Measurements from ENCODE around the gene SIAH2. TPM values are rescaled to one million over a fixed set of nuclear protein-coding genes. Genes with fewer than 3 reads are reported as not detected.
"Not testable (repeated sequence)": the region's sequence is repeated elsewhere in the genome, so short reads cannot be mapped to it uniquely, and the experiment has no call there.

Gene SIAH2
- polyA plus RNA-seq (ENCODE audit: low read depth in 6 of 6): 100 to 1,000 TPM in 2 of 6 donors, 10 to 100 TPM in 4; 49.7 to 121 (median 78.9) TPM

DNA sequence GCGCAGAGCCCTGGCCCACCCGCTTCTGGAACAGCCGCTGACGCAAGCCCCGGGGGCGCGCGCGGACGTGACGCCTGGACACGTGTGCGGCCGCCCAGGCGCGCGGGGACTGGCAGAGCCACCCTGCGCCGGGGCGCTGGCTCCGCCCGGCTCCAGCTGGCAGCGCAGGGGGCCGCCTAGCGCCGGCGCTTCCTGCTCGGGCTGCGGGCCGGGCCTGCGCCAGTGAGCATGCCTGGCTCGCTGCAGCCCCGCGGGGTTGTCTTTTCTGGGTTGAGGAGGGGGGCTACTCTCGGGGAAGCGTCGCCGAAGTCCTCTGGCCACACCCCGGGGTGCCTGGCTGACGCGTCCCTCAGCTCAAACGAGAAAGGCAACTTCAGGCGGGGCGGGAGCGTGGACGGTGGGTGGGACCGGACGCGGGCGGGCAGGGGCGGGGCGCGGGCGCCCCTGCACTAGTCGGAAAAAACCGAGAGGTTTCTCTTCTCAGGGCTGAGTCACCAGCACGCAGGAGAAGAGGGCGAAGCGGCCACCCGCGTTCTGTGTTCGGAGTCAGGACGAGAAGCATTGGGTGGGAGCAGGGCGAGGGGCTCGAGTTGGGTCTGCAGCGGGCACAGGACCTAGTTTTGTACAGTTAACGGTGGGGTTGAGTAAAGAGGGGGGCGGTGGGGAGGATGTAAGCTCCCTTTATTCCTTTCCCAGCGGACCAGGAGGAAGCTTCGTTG lies at the start of gene SIAH2:
TSS of gene SIAH2 (minus strand) at position 48 of the 719 bp plus-strand sequence. CDS start 320 bp downstream, outside the sequence.
- Mint-ChIP-seq H3K9me3 (peaks cover 0 to 2% (median 0%) of the 10 kb centered on the region in 7 donors), H3K27me3 (no peaks in the 10 kb centered on the region), H3K27ac (peak within 1 kb of the TSS; percentile 98 to 100 (median 99)), H3K4me3 (peak within 1 kb of the TSS; percentile 95 to 99 (median 98)), H3K4me1 (peaks cover 34 to 60% (median 42%) of the 10 kb centered on the region in 3 donors), H3K36me3 (peaks cover 0 to 2% of the 10 kb centered on the region in 2 donors)
- DNase-seq (peak; percentile 95), ATAC-seq (ENCODE audit: low read depth in 2 of 2) (peak; percentile 80 to 81)

DNA sequence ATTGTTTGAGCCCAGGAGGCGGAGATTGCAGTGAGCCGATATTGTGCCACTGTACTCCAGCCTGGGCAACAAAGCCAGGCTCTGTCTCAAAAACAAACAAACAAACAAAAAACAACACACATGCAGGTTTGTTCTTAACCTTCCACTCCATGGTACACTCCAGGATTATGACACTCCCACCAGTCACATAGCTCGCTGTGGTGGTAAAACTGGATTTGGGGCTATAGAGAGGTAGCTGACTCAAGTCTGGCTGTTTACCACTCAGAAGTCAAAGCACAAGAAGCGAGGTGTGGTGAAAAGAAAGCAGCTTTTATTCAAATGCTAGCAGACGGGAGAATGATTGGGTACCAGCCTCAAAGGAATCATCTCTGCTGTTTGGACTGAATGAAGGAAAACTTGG lies 49.0 kb upstream of the SIAH2 start:
- H3K36me3 Mint-ChIP-seq: no peaks in the 10 kb centered on the region
- no peak for ATAC-seq (ENCODE audit: low read depth in 2 of 2)
- DNase-seq: no peak
- H3K4me1 Mint-ChIP-seq: no peaks in the 10 kb centered on the region
- H3K27ac Mint-ChIP-seq: no peak overlapping the region
- peaks cover 0 to 3% (median 0%) of the 10 kb centered on the region in 7 donors for H3K9me3 Mint-ChIP-seq
- H3K27me3 Mint-ChIP-seq: peaks cover 5 to 19% (median 17%) of the 10 kb centered on the region in 3 donors
- H3K4me3 Mint-ChIP-seq: no peak overlapping the region

- H3K27me3 Mint-ChIP-seq: peaks cover 5 to 19% (median 17%) of the 10 kb centered on the region in 3 donors
- H3K4me1 Mint-ChIP-seq: no peaks in the 10 kb centered on the region
- no peak overlapping the region for H3K27ac Mint-ChIP-seq
- DNase-seq: no peak
- no peaks in the 10 kb centered on the region for H3K9me3 Mint-ChIP-seq
- H3K36me3 Mint-ChIP-seq: no peaks in the 10 kb centered on the region
- ATAC-seq (ENCODE audit: low read depth in 2 of 2): no peak
- no peak overlapping the region for H3K4me3 Mint-ChIP-seq
These were observed 47.7 kb upstream of the SIAH2 start for GRCh38 chr3:150810641-150811040.

DNA sequence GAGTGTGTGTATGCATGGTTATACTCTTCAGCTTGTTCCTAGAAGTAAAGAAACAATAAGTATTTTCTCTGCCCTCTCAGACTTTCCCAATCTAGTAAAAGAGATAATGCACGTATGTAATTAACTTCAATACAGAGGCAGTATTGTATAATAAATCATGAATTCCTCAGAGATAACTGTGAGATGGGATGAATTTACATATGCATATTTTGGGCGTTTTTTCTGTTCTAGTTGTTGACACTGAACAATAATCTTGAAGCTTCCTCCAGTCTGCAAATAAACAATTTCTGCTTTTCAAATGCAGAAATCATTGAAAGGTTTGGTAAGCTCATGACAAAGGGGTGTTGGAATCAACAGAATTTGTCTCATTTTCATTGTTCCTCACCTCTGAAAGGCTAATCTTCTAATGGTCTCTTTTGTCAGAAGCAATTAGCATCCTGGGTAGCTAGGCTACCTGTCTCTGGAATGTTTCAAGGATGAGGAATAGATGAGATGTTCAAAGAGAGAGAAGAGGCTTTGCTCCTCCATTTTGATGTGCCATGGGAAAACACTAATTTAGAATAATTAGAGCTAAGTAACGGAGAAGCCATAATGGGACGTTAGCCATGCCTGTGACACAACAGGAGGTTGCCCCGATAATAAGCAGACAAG lies 43.3 kb upstream of the SIAH2 start:
- Mint-ChIP-seq H3K4me3 (no peak overlapping the region), H3K27ac (no peak overlapping the region), H3K36me3 (no peaks in the 10 kb centered on the region), H3K9me3 (no peaks in the 10 kb centered on the region), H3K4me1 (no peaks in the 10 kb centered on the region), H3K27me3 (peaks cover 6 to 8% (median 6%) of the 10 kb centered on the region in 3 donors)
- DNase-seq (no peak), ATAC-seq (ENCODE audit: low read depth in 2 of 2) (no peak)

DNA sequence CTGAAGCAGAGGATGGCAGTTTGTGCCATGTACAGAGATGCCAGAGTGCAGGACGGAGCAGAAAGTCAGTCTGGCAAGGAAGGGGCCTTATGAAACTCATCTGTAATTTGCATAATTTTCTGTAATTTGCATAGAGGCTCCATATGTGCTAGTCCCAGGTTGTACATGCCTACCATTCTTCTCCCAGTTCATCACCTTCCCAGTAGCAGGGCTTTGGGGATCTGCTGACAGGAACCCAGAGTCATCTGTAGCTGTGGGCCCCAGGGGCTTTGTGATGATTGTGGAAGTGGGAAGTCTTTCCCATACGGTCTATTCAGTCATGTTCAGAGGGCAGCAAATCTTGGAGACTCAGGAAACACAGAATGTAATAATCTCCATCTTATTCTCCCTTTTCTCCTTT lies 42.4 kb upstream of the SIAH2 start:
- Mint-ChIP-seq H3K27ac (no peak overlapping the region), H3K27me3 (peaks cover 2 to 10% (median 10%) of the 10 kb centered on the region in 3 donors), H3K4me1 (no peaks in the 10 kb centered on the region), H3K9me3 (no peaks in the 10 kb centered on the region), H3K36me3 (no peaks in the 10 kb centered on the region), H3K4me3 (no peak overlapping the region)
- ATAC-seq (ENCODE audit: low read depth in 2 of 2) (no peak), DNase-seq (no peak)

DNA sequence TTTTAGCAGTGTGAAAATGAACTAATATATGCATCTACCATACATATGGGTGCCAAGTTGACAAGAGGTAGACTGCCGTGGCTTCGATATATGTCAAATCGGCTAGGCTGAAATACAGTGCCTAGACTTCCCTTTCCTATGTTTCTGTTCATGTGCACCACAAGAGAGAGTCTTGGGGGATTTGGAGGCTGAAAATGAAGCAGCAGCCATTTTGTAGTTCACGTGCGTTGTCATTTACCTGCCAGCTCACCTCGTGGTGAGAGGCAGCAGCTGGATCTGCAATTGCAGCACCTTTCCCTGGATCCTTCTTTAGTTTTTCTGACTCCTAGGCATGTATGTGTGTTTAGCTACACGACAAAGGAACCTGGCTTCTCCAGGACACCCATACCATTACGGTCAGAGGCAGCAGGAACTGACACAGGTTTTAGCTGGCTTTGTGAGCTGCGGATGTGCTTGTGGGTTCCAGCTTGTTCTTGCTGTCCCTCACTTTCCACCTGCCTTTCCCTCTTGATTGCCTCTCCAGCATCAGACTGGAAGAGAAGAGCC lies 40.5 kb upstream of the SIAH2 start:
- Mint-ChIP-seq H3K36me3 (no peaks in the 10 kb centered on the region), H3K4me1 (peaks cover 0 to 4% (median under 1%) of the 10 kb centered on the region in 3 donors), H3K27me3 (peaks cover 0 to 10% (median 7%) of the 10 kb centered on the region in 3 donors), H3K4me3 (no peak overlapping the region), H3K9me3 (no peaks in the 10 kb centered on the region), H3K27ac (no peak overlapping the region)
- no peak for ATAC-seq (ENCODE audit: low read depth in 2 of 2)
- DNase-seq: no peak

DNA sequence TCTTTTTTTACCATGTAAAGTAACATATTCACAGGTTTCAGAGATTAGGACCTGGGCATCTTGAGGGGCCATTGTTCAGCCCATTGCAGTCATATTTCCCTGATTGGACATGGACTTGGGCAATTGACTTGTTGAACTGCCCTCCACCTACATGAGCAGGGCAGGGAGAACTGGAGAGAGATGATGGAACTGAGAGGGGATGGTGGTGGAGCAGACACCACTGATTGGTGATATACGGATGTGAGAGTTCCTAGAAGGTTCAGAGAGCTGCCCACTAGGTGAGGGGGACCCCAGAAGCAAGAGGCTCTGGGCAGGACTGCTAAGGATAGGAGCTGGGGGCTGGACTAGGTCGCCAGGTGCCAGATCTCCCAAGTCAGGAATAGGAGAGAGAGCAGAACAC lies 37.8 kb upstream of the SIAH2 start:
- Mint-ChIP-seq H3K4me3 (no peak overlapping the region), H3K27me3 (peaks cover 0 to 10% (median 7%) of the 10 kb centered on the region in 3 donors), H3K27ac (no peak overlapping the region), H3K9me3 (peaks cover 0 to 6% (median 0%) of the 10 kb centered on the region in 7 donors), H3K36me3 (no peaks in the 10 kb centered on the region), H3K4me1 (peaks cover 8 to 9% (median 9%) of the 10 kb centered on the region in 3 donors)
- ATAC-seq (ENCODE audit: low read depth in 2 of 2) (no peak), DNase-seq (no peak)

GRCh38 chr3:150798122-150798618 lies 35.2 kb upstream of the SIAH2 start:
- Mint-ChIP-seq H3K4me1 (peaks cover 8 to 9% (median 9%) of the 10 kb centered on the region in 3 donors), H3K4me3 (no peak overlapping the region), H3K9me3 (peaks cover 0 to 6% (median 0%) of the 10 kb centered on the region in 7 donors), H3K36me3 (no peaks in the 10 kb centered on the region), H3K27ac (peak overlapping the region in 1 of 6 donors; percentile 26), H3K27me3 (peaks cover 0 to 9% (median 7%) of the 10 kb centered on the region in 3 donors)
- ATAC-seq (ENCODE audit: low read depth in 2 of 2) (no peak), DNase-seq (no peak)

DNA sequence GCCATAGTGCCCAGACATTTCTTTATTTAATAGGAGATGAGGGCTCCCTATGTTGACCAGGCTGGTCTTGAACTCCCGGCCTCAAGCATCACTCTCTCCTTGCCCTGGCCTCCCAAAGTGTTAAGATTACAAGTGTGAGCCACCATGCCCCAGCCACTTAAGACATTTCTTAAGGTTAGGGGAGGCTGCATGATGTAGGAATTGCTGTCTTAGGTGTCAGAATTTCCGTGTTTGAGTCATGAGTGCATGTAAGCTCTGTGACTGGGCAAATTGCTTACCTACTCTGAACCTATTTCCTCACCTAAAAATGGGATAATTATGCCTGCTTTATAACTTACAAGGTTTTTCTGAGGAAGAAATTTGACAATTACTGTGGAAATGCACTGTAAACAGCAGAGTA lies 34.2 kb upstream of the SIAH2 start:
- no peaks in the 10 kb centered on the region for H3K36me3 Mint-ChIP-seq
- peaks cover 8 to 9% (median 9%) of the 10 kb centered on the region in 3 donors for H3K4me1 Mint-ChIP-seq
- peaks cover 0 to 9% (median 7%) of the 10 kb centered on the region in 3 donors for H3K27me3 Mint-ChIP-seq
- H3K9me3 Mint-ChIP-seq: peaks cover 0 to 6% (median 0%) of the 10 kb centered on the region in 7 donors
- no peak overlapping the region for H3K4me3 Mint-ChIP-seq
- DNase-seq (no peak), ATAC-seq (ENCODE audit: low read depth in 2 of 2) (no peak)
- H3K27ac Mint-ChIP-seq: peak overlapping the region in 3 of 6 donors; percentile 17 to 31 (median 21)

- not testable (repeated sequence) for H3K4me3 Mint-ChIP-seq; H3K27me3 Mint-ChIP-seq; ATAC-seq (ENCODE audit: low read depth in 2 of 2); DNase-seq; H3K36me3 Mint-ChIP-seq; H3K9me3 Mint-ChIP-seq; H3K4me1 Mint-ChIP-seq
- H3K27ac Mint-ChIP-seq: peak overlapping the region in 4 of 6 donors; percentile 21 to 34 (median 26)
These were observed 33.6 kb upstream of the SIAH2 start for GRCh38 chr3:150796527-150796926.

DNA sequence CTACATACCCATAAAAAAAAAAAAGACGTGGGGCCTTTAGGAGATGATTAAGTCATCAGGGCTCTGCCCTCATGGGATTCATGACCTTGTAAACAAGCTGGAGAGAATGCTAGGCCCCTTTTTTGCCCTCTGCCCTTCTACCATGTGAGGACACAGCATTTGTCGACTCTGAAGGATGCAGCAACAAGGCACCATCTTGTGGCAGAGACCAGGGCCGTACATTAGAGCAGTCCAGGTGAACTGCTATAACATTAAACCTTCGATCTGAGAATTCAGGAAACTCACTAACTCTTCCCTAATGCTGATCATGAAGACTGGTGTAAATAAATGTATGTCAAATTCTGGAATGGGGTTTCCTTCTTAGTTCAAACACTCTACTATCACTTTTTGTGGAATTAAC lies 30.7 kb upstream of the SIAH2 start:
- ATAC-seq (ENCODE audit: low read depth in 2 of 2) (no peak), DNase-seq (no peak)
- no peak overlapping the region for H3K27ac Mint-ChIP-seq
- H3K4me3 Mint-ChIP-seq: no peak overlapping the region
- H3K9me3 Mint-ChIP-seq: peaks cover 0 to 6% (median 0%) of the 10 kb centered on the region in 7 donors
- no peaks in the 10 kb centered on the region for H3K36me3 Mint-ChIP-seq
- peaks cover 5 to 9% (median 8%) of the 10 kb centered on the region in 3 donors for H3K4me1 Mint-ChIP-seq
- peaks cover 0 to 5% (median 0%) of the 10 kb centered on the region in 3 donors for H3K27me3 Mint-ChIP-seq

GRCh38 chr3:150790629-150791028 lies 27.7 kb upstream of the SIAH2 start:
- DNase-seq (no peak), ATAC-seq (ENCODE audit: low read depth in 2 of 2) (no peak)
- peaks cover 0 to 10% (median 7%) of the 10 kb centered on the region in 3 donors for H3K27me3 Mint-ChIP-seq
- H3K9me3 Mint-ChIP-seq: no peaks in the 10 kb centered on the region
- peaks cover 4 to 9% (median 6%) of the 10 kb centered on the region in 3 donors for H3K4me1 Mint-ChIP-seq
- no peaks in the 10 kb centered on the region for H3K36me3 Mint-ChIP-seq
- H3K4me3 Mint-ChIP-seq: no peak overlapping the region
- H3K27ac Mint-ChIP-seq: no peak overlapping the region

DNA sequence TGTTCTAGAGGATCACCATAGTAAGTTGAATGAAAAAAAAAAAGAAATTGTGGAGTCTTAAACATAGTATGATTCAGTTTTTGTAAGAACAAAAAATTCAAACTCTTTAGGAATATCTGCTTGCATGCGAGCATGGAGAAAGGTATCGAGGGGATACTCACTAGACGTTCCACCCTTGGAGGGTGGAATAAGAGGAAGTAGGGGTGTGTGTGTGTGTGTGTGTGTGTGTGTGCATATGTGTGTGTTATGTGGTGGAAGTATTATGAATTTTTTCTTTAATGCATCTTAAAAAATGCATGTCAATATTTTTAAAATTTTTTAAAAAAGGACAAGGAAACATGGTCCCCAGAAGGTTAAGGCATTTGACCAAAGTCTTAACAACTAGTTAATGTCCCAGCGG lies 26.5 kb upstream of the SIAH2 start:
- peaks cover 0 to 10% (median 7%) of the 10 kb centered on the region in 3 donors for H3K27me3 Mint-ChIP-seq
- no peaks in the 10 kb centered on the region for H3K9me3 Mint-ChIP-seq
- peaks cover 4 to 9% (median 6%) of the 10 kb centered on the region in 3 donors for H3K4me1 Mint-ChIP-seq
- H3K4me3 Mint-ChIP-seq: no peak overlapping the region
- H3K27ac Mint-ChIP-seq: peak overlapping the region in 1 of 6 donors; percentile 27
- no peak for ATAC-seq (ENCODE audit: low read depth in 2 of 2)
- no peaks in the 10 kb centered on the region for H3K36me3 Mint-ChIP-seq
- no peak for DNase-seq

Measured in naive B cell (primary cell).